Loucy (cell line): ENCODE results near the gene NOC4L.

ENCODE experiments used
- H2AFZ ChIP-seq: fragments of 200-600 bp; sonication (generic); 2 replicates; pipeline ENCODE4 v1.6.0; 2016; ENCODE audit warnings: antibody characterized with exemption, mild to moderate bottlenecking, low read length, moderate library complexity
- H3F3A ChIP-seq: fragments of 200-600 bp; 2 replicates; pipeline ENCODE4 v1.6.0; 2016; ENCODE audit warnings: antibody characterized with exemption, low read depth, mild to moderate bottlenecking
- H3K27me3 ChIP-seq: fragments of 200-600 bp; sonication (generic); 2 replicates; pipeline ENCODE4 v1.6.1; 2014; ENCODE audit warnings: low read length, mild to moderate bottlenecking; ENCODE audit not compliant: insufficient read depth, poor library complexity, severe bottlenecking
- H3K36me3 ChIP-seq: fragments of 200-600 bp; sonication (generic); 2 replicates; pipeline ENCODE4 v1.6.1; 2016; ENCODE audit warnings: low read length; ENCODE audit not compliant: insufficient read depth
- H3K4me1 ChIP-seq: fragments of 200-600 bp; sonication (generic); 2 replicates; pipeline ENCODE4 v1.5.1; 2014; ENCODE audit warnings: low read length, mild to moderate bottlenecking; ENCODE audit not compliant: insufficient read depth, poor library complexity, severe bottlenecking
- H3K4me2 ChIP-seq: fragments of 200-600 bp; sonication (generic); 2 replicates; pipeline ENCODE4 v1.6.0; 2014; ENCODE audit warnings: antibody characterized with exemption, low read length, low read depth, mild to moderate bottlenecking; ENCODE audit not compliant: poor library complexity, severe bottlenecking
- H3K4me3 ChIP-seq: fragments of 200-600 bp; sonication (generic); 2 replicates; pipeline ENCODE4 v1.5.1; 2014; ENCODE audit warnings: low read length, mild to moderate bottlenecking, mixed read lengths; ENCODE audit not compliant: poor library complexity, severe bottlenecking
- H3K79me2 ChIP-seq: fragments of 200-600 bp; sonication (generic); 2 replicates; pipeline ENCODE4 v1.6.1; 2014; ENCODE audit warnings: low read length; ENCODE audit not compliant: insufficient read depth
- H3K9ac ChIP-seq: fragments of 200-600 bp; sonication (generic); 2 replicates; pipeline ENCODE4 v1.6.0; 2014; ENCODE audit warnings: mild to moderate bottlenecking, low read depth, low read length, moderate library complexity; ENCODE audit not compliant: poor library complexity, severe bottlenecking
- H3K9me2 ChIP-seq: fragments of 200-600 bp; sonication (generic); replicated peaks from 2 replicates; pipeline ENCODE4 v1.6.1; 2016; ENCODE audit warnings: low read depth, low read length, mixed read lengths
- H3K9me3 ChIP-seq: fragments of 200-600 bp; sonication (generic); 2 replicates; pipeline ENCODE4 v1.6.1; 2014; ENCODE audit warnings: mild to moderate bottlenecking, antibody characterized with exemption, low read length, low read depth; ENCODE audit not compliant: insufficient read depth
- H4K20me1 ChIP-seq: fragments of 200-600 bp; sonication (generic); 2 replicates; pipeline ENCODE4 v1.6.0; 2014; ENCODE audit warnings: antibody characterized with exemption, low read length, mild to moderate bottlenecking; ENCODE audit not compliant: insufficient read depth, poor library complexity, severe bottlenecking
- EZH2phosphoT487 ChIP-seq: fragments of 200-600 bp; IDR thresholded peaks from 2 replicates; pipeline ENCODE4 v1.6.1; 2018; ENCODE audit warnings: antibody characterized with exemption, mild to moderate bottlenecking, moderate library complexity, borderline replicate concordance
- TF ChIP-seq, protein P1 (sequence below): fragments of 200-600 bp; sonication (generic); conservative IDR thresholded peaks from 2 replicates; pipeline ENCODE4 v1.5.1; 2014; ENCODE audit warnings: mild to moderate bottlenecking, antibody characterized with exemption, low read length

NOC4L gene

DNA sequence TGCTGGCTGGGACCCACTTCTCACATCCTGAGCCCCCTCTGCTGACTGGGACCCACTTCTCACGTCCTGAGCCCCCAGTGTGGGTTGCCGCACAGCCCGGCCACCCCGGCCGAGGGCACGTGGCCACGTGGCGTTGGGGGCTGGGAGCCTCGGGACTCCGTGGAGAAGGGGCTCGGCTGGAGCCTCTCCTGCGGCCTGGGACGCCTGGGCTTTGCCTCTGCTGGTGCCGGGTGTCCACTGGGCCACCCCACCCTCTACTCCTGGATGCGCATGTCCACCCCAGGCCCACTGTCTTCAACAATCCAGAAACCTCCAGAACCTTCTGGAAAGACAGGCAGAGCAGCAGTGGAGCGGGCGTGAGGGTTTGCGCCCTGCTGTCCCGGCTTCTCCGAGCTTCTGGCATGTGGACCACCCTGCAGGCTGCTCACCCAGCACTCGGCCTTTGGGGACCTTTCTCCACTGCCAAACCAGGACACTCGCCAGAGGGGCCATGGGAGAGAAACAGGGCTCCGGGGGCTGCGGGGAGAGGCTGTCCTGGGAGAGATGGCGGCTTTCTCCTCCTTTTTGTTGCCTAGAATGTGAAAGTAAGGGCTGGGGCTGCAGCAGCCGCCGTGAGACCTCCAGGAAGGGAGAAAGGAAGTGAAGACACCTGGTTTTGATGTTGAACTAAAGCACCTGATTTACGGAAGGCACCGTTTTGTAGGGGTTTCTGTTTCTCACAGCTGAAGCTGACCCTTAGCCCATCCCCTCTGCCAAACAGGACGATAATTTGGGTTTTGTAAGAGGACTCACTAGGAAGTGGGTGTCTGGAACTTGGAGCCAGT lies 30.0 kb downstream of the NOC4L start:
- TF ChIP-seq, protein P1, sequence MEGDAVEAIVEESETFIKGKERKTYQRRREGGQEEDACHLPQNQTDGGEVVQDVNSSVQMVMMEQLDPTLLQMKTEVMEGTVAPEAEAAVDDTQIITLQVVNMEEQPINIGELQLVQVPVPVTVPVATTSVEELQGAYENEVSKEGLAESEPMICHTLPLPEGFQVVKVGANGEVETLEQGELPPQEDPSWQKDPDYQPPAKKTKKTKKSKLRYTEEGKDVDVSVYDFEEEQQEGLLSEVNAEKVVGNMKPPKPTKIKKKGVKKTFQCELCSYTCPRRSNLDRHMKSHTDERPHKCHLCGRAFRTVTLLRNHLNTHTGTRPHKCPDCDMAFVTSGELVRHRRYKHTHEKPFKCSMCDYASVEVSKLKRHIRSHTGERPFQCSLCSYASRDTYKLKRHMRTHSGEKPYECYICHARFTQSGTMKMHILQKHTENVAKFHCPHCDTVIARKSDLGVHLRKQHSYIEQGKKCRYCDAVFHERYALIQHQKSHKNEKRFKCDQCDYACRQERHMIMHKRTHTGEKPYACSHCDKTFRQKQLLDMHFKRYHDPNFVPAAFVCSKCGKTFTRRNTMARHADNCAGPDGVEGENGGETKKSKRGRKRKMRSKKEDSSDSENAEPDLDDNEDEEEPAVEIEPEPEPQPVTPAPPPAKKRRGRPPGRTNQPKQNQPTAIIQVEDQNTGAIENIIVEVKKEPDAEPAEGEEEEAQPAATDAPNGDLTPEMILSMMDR = no peak
- no peak for TF ChIP-seq EZH2phosphoT487
- Histone ChIP-seq H3K9me3 (no peaks in the 10 kb centered on the region), H3K9ac (no peak overlapping the region), H3K79me2 (no peaks in the 10 kb centered on the region), H3F3A (peaks cover 3% of the 10 kb centered on the region; the same call in 1 of the 2 replicates), H3K4me1 (peaks cover 24% of the 10 kb centered on the region), H3K36me3 (no peaks in the 10 kb centered on the region), H3K4me3 (no peak overlapping the region), H3K9me2 (no peaks in the 10 kb centered on the region), H4K20me1 (no peaks in the 10 kb centered on the region), H3K4me2 (no peak overlapping the region), H2AFZ (no peak overlapping the region), H3K27me3 (no peaks in the 10 kb centered on the region)

DNA sequence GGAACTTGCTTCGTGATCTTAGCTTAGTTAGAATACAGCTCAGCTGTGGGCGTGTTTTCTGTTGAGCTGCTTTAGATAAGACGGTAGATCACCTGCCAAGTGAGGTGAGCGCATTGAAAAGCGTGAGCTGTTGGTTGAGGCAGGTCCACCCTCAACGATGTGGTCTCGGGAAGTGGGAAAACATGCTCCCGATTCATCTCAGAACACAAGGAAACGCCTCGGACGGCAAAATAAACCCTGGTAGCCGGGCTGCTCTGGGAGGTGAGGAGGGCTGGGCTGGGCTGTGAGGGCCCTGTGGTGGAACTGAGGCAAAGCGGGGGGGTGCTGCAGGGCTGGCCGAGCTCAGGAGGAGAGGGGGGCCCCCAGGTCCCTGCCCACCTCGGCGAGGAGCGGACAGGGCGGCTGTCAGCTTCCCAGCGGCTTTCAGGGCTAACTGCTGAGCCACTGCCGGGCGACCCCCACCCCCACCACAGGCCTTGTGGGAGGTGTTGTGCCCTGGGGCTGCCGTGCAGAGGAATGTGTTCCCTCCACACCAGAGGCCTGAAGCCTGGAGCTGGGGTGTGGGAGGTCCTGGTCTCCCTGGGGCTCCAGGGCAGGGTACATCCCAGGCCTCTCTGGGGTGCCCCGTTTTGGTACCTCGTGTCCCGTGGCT lies 30.7 kb downstream of the NOC4L start:
- no peaks in the 10 kb centered on the region for H3K27me3 ChIP-seq
- peaks cover 24% of the 10 kb centered on the region for H3K4me1 ChIP-seq
- H3K9ac ChIP-seq = no peak overlapping the region
- TF ChIP-seq EZH2phosphoT487 = no peak
- TF ChIP-seq, protein P1 = no peak
- H3K9me3 ChIP-seq = no peaks in the 10 kb centered on the region
- no peak overlapping the region for H3K4me2 ChIP-seq
- no peaks in the 10 kb centered on the region for H3K9me2 ChIP-seq
- no peaks in the 10 kb centered on the region for H3K79me2 ChIP-seq
- H3F3A ChIP-seq = peaks cover under 1% of the 10 kb centered on the region; the same call in 1 of the 2 replicates
- no peaks in the 10 kb centered on the region for H3K36me3 ChIP-seq
- no peak overlapping the region for H3K4me3 ChIP-seq
- H4K20me1 ChIP-seq = no peaks in the 10 kb centered on the region
- no peak overlapping the region for H2AFZ ChIP-seq

- Histone ChIP-seq H3K4me2 (no peak overlapping the region), H3K79me2 (no peaks in the 10 kb centered on the region), H3K9me2 (no peaks in the 10 kb centered on the region), H3K27me3 (no peaks in the 10 kb centered on the region), H3K9me3 (no peaks in the 10 kb centered on the region), H3K4me3 (no peak overlapping the region), H3K4me1 (peaks cover 24% of the 10 kb centered on the region), H3K9ac (no peak overlapping the region), H3K36me3 (no peaks in the 10 kb centered on the region), H2AFZ (no peak overlapping the region), H3F3A (no peaks in the 10 kb centered on the region), H4K20me1 (no peaks in the 10 kb centered on the region)
- TF ChIP-seq EZH2phosphoT487 = no peak
- TF ChIP-seq, protein P1 = no peak
Observed at GRCh38 chr12:132175496-132176384, 31.5 kb downstream of the NOC4L start.
